ENCODE data around the gene KRTAP4-1.

DNA sequence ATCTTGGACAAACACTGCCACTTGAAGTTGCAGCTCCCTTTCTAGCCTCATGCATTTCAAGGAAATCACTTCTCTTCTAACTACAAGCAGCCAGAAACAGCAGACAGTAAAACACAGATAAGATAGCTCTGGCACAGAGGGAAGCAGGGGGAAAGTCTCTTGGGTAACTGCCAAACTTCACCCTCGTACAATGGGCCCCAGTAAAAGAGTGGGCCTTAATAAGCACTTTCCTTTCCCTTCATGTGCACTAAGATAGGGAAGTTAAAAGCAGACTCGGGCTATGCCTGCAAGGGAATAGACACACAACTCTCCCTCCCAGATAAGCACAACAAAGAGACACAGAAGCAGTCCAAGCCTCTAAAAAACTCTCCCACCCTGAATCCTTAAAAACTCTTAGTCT, 30.9 kb downstream of the KRTAP4-1 start:
- TF ChIP-seq, protein P1, sequence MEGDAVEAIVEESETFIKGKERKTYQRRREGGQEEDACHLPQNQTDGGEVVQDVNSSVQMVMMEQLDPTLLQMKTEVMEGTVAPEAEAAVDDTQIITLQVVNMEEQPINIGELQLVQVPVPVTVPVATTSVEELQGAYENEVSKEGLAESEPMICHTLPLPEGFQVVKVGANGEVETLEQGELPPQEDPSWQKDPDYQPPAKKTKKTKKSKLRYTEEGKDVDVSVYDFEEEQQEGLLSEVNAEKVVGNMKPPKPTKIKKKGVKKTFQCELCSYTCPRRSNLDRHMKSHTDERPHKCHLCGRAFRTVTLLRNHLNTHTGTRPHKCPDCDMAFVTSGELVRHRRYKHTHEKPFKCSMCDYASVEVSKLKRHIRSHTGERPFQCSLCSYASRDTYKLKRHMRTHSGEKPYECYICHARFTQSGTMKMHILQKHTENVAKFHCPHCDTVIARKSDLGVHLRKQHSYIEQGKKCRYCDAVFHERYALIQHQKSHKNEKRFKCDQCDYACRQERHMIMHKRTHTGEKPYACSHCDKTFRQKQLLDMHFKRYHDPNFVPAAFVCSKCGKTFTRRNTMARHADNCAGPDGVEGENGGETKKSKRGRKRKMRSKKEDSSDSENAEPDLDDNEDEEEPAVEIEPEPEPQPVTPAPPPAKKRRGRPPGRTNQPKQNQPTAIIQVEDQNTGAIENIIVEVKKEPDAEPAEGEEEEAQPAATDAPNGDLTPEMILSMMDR (IDR thresholded peaks at IDR 0.05; ENCODE audit: low read depth, low read length, poor library complexity, severe bottlenecking): no peak
- no peak for TF ChIP-seq EZH2phosphoT487 (IDR thresholded peaks at IDR 0.05; ENCODE audit: borderline replicate concordance, low read length)

Measured in DOHH2 (cell line).